GM18519 (cell line): Measurements from ENCODE around the gene HINT3.
"Not testable (repeated sequence)": the region's sequence is repeated elsewhere in the genome, so short reads cannot be mapped to it uniquely, and the experiment has no call there.

ENCODE experiments used
- ATAC-seq: cut with Tn5 transposase; IDR thresholded peaks from one replicate; pipeline ENCODE4 v1.9.1; 2021; ENCODE audit warnings: mild to moderate bottlenecking, moderate library complexity; ENCODE audit not compliant: unreplicated experiment, low FRiP score

HINT3 gene

GRCh38 chr6:125939026-125939425 is 17.5 kb upstream of the HINT3 start:
- ATAC-seq: no peak

- ATAC-seq: no peak
Observed at GRCh38 chr6:125939791-125940190, 16.8 kb upstream of the HINT3 start.

GRCh38 chr6:125940247-125941041 is 16.1 kb upstream of the HINT3 start:
- no peak for ATAC-seq

- ATAC-seq: no peak
Observed at GRCh38 chr6:125942672-125943527, 13.7 kb upstream of the HINT3 start.

GRCh38 chr6:125943528-125944433 is 12.8 kb upstream of the HINT3 start:
- ATAC-seq: no peak

- ATAC-seq: no peak
Observed at GRCh38 chr6:125944434-125944816, 12.1 kb upstream of the HINT3 start.

- no peak for ATAC-seq
Observed at GRCh38 chr6:125944896-125945295, 11.7 kb upstream of the HINT3 start.

GRCh38 chr6:125945378-125946141 is 11.0 kb upstream of the HINT3 start:
- no peak for ATAC-seq

GRCh38 chr6:125947615-125948014 is 9.0 kb upstream of the HINT3 start:
- no peak for ATAC-seq

- ATAC-seq: no peak
Observed at GRCh38 chr6:125948455-125948854, 8.1 kb upstream of the HINT3 start.

- no peak for ATAC-seq
Observed at GRCh38 chr6:125949069-125949468, 7.5 kb upstream of the HINT3 start.

GRCh38 chr6:125950293-125950692 is 6.3 kb upstream of the HINT3 start:
- no peak for ATAC-seq

- ATAC-seq: not testable (repeated sequence)
Observed at GRCh38 chr6:125950716-125951115, 5.9 kb upstream of the HINT3 start.

GRCh38 chr6:125951323-125951722 is 5.2 kb upstream of the HINT3 start:
- ATAC-seq: no peak

- ATAC-seq: no peak
Observed at GRCh38 chr6:125952764-125953501, 3.6 kb upstream of the HINT3 start.

- ATAC-seq: no peak
Observed at GRCh38 chr6:125953502-125953875, 3.1 kb upstream of the HINT3 start.

- ATAC-seq: no peak
Observed at GRCh38 chr6:125954735-125955339, 1.7 kb upstream of the HINT3 start.

- ATAC-seq: no peak
Observed at GRCh38 chr6:125955973-125956372, 597 bp upstream of the HINT3 start.

GRCh38 chr6:125957391-125957693 is 772 bp downstream of the HINT3 start:
- no peak for ATAC-seq
